Right lobe of liver (tissue), 4 donors: ENCODE data around the gene FRK.

Experiments
- POLR2A ChIP-seq: fragments of 450-650 bp; IDR thresholded peaks from one replicate; pipeline ENCODE4 v1.6.1; 2017; ENCODE audit warnings: antibody characterized with exemption, mild to moderate bottlenecking
- TF ChIP-seq, protein P1 (sequence below), 4 donors: fragments of 200-600 bp in 3 of 4; fragments of 450-650 bp in 1 of 4; IDR thresholded peaks; one replicate each; pipeline versions ENCODE4 v1.5.1 to v1.8.0; 2016 to 2022; ENCODE audit warnings: antibody characterized with exemption in 4 of 4, mild to moderate bottlenecking in 2 of 4
- donor health status: DM: no; HTN: no; CAD: no.
- donor health status: DM: no; HTN: no; CAD: no.
- donor health status: DM: no; HTN: yes; CAD: no.

DNA sequence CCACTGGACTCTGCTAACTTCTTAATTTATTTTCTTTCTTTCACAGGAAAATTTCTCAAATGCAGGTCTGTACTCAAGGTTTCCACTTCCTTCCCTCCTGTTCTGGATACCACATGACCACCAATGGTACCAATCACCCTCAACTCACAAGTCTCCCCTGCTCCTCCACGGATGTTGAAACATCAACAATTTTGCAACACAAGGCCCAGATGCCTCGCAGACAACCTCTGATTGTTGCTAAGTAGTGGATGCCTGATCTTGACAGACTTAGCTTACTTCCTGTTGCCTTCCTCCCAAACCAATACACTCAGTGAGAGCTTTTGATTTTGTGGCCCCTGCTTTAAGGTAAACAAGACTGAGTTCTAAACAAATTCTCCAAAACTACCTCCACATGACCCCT lies 146.6 kb downstream of the FRK start:
- TF ChIP-seq, protein P1, sequence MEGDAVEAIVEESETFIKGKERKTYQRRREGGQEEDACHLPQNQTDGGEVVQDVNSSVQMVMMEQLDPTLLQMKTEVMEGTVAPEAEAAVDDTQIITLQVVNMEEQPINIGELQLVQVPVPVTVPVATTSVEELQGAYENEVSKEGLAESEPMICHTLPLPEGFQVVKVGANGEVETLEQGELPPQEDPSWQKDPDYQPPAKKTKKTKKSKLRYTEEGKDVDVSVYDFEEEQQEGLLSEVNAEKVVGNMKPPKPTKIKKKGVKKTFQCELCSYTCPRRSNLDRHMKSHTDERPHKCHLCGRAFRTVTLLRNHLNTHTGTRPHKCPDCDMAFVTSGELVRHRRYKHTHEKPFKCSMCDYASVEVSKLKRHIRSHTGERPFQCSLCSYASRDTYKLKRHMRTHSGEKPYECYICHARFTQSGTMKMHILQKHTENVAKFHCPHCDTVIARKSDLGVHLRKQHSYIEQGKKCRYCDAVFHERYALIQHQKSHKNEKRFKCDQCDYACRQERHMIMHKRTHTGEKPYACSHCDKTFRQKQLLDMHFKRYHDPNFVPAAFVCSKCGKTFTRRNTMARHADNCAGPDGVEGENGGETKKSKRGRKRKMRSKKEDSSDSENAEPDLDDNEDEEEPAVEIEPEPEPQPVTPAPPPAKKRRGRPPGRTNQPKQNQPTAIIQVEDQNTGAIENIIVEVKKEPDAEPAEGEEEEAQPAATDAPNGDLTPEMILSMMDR (IDR thresholded peaks at IDR 0.05): no peak
- TF ChIP-seq POLR2A: no peak
